Activated CD4-positive, alpha-beta T cell treated with anti-CD3 and anti-CD28 coated beads for 4 hours (primary cell): Measurements from ENCODE around the gene CDIPT.

ENCODE experiments used
- DNase-seq, 2 donors: peaks; one replicate each; pipeline ENCODE4 v3.0.0-alpha.2; 2020

Gene CDIPT

GRCh38 chr16:29824589-29825144, 38.4 kb downstream of the CDIPT start:
- DNase-seq: no peak

DNA sequence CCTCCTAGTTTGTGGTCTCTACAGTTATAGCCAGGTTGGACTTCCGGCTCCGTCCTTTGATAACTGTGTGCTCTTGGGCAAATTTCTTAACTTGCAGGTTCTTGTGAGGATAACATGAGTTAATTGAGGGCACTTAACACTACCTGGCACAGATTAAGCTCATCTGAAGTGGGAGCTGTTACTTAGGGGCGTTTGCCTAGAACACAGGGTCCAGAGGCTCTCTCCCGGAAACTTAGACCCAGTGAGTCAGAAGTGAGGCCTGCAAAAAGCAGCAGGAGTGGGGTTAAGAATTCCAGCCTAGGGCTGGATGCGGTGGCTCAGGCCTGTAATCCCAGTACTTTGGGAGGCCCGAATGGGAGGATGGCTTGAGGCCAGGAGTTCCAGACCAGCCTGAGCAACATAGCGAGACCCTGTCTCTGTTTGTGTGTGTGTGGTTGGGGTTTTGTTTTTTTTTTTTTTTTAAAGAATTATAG, 41.3 kb downstream of the CDIPT start:
- DNase-seq: no peak

DNA sequence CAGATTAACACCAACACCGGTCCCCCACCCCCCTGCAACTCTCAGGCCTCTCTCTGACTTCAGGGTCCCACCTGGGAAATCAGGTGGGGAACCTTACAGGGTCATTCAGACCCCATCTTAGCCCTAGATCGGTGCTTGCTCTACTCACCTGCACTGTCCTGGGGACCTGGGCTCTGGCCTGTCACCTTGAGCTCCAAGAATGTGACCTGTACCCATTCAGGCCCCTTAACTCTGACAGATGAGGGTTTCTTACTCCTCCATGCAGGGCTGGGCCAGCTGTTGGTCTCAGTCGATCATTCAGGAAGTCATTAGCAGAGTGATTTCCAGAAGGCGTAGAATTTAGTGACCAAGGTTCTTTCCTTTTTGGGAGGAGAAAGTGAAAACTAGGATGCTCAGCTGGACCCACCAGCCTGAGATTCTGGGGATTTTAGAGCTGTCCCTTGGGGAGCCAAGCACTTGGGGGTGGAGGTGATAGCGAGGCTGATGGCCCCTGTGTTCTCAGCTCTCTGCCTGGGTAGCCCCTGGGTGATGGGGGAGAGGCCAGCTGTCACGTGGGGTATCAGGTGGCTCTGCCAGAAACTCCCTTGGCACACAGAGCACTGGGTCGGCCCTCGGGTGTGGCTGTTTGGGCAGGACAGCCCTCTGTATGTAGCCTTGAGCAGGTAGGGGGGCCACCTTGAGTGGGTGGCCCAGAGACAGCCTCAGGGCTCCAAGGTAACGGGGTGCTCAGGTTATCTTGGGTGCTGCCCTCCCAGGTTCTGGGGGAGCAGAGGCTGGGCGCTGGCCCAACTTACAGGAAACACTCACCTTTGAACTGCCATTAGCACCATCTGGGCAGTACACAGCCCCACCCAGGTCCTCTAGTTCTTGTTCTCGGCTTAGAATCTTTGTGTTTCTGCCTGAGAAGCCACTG, 42.0 kb downstream of the CDIPT start:
- DNase-seq: peak in 1 of 2 donors; percentile 45

DNA sequence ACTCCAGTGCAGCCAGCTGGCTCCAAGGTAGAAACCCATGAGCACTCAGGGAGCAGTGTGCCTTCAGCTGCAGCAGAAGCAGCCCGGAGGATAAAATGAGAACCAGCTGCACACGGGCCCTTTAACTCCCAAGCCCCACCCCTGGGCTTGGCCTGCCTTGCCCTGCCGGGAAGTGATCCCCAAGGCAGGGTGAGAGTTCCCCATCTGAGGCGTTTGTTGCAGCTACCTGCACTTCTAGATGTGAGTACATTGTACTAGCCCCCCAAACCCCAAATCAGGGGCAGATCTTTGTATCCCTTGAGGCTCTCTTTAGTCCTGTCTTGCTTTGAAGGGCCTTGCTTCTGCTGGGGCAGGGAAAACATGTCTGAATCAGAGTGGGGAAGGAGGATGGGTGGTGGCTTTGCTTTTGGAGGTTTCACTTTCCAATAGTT, 42.7 kb downstream of the CDIPT start, which contains the start of gene MVP:
Gene MVP (plus strand): TSS at position 192 of the 431 bp plus-strand sequence. CDS start 10,088 bp downstream, outside the sequence.
- peak; percentile 46 to 49 for DNase-seq

- no peak for DNase-seq
These were observed 43.5 kb downstream of the CDIPT start for GRCh38 chr16:29819506-29819905.

DNA sequence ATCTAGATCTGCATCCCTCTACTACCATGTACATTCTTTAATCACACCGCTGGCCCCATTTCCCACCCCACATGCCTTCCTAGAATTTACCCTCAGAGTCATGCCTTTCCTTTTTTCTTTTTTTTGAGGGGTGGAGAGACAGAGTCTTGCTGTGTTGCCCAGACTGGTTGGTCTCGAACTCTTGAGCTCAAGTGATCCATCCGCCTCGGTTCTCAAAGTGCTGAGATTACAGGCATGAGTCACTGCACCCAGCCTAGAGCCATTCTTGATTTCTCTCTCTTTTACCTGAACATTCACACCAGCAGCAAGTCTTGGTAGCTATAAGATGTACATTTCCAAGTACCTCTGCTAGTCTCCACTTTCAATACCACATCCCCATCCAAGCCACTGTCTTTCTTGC, 44.9 kb downstream of the CDIPT start:
- no peak for DNase-seq

GRCh38 chr16:29816694-29817441, 46.2 kb downstream of the CDIPT start:
- peak; percentile 41 to 44 for DNase-seq

DNA sequence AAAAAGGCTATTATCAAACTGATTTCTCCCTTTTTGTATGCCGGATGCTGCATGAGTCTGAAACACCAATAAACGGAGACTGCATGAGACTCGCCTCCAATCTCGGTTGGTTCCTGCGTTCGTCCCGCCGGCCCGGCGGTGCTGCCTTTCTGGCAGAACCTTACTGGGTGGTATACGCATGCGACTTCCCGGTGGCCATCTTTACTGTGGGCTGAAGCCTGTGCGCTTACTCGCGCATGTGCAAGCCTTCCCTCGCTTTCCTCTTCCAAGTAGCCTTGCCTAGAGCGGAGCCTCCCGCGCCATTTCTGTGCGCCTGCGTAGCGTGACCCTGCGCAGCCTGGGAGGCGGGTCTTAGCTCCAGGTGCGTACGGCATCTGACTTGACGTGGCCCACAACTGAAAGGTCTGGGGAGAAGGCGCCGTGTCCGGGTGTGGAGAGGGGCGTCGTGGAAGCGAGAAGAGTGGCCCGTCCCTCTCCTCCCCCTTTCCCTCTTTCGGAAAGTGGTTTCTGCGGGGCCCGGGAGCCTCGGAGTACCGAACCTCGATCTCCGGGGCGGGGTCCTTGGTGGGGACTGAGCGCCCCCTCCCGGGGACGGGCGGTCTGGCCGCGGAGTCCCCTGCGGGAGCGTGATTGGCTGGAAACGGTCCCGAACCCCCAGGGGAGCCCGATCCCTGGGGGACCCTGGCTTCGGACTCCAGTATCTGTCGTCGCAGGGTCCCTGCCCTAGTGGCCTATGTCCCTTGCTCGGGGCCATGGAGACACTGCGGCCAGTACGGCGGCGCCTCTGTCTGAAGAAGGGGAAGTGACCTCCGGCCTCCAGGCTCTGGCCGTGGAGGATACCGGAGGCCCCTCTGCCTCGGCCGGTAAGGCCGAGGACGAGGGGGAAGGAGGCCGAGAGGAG, 47.0 kb downstream of the CDIPT start, which contains the start of gene PAGR1:
Gene PAGR1 (plus strand): TSS at position 360 of the 901 bp plus-strand sequence. CDS start 374 bp downstream, at position 734.
- peak; percentile 97 for DNase-seq

DNA sequence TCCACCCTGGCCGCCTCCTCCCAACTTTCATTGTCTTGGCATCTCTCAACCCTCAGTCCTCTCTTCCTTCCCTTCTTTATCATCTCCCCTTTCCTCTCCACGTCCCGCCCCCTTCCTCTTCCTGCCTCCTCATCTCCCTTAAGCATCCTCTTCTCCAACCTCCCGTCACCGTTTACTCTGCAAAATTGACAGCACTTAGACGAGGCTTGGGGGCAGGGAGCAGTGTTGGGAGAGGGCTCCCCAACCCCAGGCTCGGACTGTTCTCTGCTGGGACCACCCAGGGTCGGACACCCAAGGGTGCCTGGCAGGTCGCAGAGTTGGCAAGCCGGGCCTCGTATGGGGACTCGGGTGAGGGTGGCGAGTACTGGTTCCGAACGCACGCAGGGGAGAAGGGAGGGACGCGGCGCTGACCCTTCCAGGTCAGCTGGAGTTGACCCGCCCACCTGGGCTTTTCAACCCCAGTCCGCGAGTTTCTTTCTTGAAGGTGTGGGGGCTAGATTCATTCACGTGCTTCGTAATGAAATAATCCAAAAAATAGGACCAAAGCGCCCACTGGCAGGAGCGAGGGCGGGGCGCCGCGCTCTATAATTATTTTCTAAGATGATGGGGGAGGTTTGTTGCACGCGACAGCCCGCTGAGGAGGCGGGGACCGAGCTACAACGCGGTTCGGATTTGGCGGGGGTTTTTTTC, 47.8 kb downstream of the CDIPT start:
- DNase-seq: peak in 1 of 2 donors; percentile 52

- DNase-seq: no peak
These were observed 48.4 kb downstream of the CDIPT start for GRCh38 chr16:29814592-29814991.

DNA sequence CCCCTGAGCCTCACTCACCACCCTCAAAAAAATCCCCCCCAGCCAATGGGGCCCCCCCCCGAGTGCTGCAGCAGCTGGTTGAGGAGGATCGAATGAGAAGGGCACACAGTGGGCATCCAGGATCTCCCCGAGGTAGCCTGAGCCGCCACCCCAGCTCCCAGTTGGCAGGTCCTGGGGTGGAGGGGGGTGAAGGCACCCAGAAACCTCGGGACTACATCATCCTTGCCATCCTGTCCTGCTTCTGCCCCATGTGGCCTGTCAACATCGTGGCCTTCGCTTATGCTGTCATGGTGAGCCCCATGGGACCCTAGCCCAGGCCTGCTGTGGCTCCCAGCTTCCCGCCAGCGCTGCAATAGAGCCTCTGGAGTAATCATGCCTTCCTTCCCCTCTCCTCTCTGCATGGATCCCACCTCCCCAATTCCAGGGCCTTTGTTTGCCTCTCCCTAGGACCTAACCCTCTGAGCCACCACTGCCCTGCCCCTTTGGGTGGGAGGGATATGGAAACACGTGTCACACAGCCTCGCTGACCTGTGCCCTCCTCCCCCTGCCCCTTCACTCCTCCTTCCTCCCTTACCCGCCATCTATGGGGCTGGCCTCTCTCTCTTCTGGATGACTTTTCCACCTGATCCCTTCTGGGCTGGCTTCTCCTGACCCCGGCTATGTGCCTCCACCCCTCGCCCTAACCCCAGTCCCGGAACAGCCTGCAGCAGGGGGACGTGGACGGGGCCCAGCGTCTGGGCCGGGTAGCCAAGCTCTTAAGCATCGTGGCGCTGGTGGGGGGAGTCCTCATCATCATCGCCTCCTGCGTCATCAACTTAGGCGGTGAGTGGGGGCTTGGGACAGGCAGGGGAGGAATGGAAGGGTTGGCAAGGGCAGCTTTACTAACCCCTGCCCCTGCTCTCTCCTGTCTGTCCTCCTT, 49.1 kb downstream of the CDIPT start:
- DNase-seq: no peak

DNA sequence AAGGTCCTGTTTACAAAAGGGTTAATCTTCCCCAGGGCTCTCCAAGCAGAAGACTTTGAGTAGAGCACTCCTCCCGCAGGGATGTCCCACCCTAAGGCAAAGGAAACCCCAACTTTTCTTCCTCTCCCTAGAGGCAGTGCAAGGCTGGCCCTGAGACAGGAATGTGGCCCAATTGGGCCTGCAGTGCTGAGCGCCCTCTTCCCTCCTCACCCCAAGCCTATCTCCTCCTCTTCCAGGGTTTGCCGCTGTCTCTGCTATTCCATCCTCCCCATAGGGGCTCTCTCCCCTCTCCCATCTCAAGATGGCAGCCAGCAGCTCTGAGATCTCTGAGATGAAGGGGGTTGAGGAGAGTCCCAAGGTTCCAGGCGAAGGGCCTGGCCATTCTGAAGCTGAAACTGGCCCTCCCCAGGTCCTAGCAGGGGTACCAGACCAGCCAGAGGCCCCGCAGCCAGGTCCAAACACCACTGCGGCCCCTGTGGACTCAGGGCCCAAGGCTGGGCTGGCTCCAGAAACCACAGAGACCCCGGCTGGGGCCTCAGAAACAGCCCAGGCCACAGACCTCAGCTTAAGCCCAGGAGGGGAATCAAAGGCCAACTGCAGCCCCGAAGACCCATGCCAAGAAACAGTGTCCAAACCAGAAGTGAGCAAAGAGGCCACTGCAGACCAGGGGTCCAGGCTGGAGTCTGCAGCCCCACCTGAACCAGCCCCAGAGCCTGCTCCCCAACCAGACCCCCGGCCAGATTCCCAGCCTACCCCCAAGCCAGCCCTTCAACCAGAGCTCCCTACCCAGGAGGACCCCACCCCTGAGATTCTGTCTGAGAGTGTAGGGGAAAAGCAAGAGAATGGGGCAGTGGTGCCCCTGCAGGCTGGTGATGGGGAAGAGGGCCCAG, 50.0 kb downstream of the CDIPT start:
- DNase-seq: no peak

- DNase-seq: peak in 1 of 2 donors; percentile 46
These were observed 50.9 kb downstream of the CDIPT start, which contains the start of gene PRRT2 for GRCh38 chr16:29811896-29812665. TSS of gene PRRT2 (plus strand) at chr16:29812193. CDS start at chr16:29813055, 862 bp downstream.

GRCh38 chr16:29811170-29811895, 51.7 kb downstream of the CDIPT start:
- peak in 1 of 2 donors; percentile 68 for DNase-seq

DNA sequence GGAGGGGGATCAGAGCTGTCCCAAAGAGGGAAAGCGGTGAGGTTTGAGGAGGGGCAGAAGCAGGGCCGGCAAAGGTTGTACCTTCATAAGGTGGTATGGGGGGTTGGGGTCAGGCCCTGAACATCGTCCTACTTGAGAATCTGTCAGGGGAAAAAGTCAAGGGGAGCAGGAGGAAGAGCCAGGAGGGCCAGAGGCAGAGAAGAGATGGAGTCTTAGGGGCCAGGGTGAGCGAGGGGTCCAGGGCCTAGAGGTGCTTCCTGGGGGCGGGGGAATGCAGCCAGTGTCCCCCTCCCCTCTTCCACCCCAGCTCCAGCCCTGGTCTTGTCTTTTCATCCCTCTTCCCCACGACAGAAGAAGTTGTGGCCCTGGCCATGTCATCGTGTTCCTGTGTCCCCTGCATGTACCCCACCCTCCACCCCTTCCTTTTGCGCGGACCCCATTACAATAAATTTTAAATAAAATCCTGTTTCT, 52.3 kb downstream of the CDIPT start:
- DNase-seq: no peak

DNA sequence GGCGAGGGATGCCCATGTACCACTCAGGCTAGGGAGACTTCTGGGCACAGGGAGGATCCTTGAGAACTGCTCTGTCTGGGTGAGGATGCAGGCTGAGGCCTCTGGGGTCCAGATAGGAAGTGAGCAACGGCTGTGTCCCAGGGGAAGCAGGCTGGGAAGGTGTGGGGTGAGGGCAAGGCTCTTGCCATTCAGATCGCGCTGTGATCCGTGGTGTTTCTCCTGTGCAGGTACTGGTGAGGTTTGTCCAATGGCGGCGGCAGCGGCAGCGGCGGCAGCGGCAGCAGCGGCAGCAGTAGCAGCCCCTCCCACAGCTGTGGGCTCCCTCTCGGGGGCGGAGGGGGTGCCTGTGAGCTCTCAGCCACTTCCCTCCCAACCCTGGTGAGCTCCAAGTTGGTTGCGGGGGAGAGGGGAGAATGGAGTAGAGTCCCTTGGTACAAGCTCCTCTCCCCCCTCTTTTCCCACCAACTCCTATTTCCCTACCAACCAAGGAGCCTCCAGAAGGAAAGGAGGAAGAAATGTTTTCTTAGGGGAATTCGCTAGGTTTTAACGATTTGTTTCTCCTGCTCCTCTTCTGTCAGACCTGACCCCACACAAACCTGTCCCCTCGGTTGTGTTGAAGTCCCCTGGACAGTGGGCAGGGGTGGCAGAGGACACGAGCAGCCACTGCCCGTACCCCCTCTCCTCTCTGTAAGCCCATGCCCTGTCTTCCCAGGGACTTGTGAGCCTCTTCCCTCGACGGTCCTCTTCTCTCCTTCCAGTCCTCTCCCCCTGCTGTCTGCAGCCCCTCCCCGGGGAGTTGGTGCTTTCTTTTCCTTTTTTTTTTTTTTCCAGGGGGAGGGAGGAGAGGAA, 53.0 kb downstream of the CDIPT start:
- peak in 1 of 2 donors; percentile 57 for DNase-seq
